ENCODE data around the gene SAP30L. TPM values are rescaled to one million over a fixed set of nuclear protein-coding genes. Genes with fewer than 3 reads are reported as not detected.

Gene SAP30L
- polyA plus RNA-seq, 1 donor (not counting 4 experiments of a cell fraction or from before 2014, with no cell fraction given) = 42.1 TPM

DNA sequence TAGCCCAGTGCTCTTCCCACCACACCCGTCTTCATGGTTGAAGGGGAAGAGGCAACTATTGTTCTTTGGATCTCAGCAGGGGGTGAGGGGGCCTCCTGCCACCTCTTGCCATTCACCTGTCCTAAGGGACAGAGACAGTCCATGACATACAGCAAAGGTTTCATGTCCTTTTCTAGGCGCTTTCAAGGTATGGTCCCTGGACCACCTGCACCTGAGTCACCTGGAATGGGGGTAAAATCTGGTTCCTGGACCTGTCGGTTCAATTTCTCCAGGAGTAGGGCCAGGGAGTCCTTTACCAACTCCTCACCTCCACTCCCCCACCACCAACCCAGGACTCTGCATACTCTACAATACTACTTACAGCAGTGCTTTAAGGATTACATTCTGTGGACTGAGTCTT lies 33.5 kb upstream of the SAP30L start:
- TF ChIP-seq, protein P1, sequence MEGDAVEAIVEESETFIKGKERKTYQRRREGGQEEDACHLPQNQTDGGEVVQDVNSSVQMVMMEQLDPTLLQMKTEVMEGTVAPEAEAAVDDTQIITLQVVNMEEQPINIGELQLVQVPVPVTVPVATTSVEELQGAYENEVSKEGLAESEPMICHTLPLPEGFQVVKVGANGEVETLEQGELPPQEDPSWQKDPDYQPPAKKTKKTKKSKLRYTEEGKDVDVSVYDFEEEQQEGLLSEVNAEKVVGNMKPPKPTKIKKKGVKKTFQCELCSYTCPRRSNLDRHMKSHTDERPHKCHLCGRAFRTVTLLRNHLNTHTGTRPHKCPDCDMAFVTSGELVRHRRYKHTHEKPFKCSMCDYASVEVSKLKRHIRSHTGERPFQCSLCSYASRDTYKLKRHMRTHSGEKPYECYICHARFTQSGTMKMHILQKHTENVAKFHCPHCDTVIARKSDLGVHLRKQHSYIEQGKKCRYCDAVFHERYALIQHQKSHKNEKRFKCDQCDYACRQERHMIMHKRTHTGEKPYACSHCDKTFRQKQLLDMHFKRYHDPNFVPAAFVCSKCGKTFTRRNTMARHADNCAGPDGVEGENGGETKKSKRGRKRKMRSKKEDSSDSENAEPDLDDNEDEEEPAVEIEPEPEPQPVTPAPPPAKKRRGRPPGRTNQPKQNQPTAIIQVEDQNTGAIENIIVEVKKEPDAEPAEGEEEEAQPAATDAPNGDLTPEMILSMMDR (optimal IDR thresholded peaks at IDR 0.05 in 1 of 3, IDR thresholded peaks at IDR 0.05 in 1 of 3, conservative IDR thresholded peaks at IDR 0.05 in 1 of 3; ENCODE audit: extremely low read depth in 1 of 3, insufficient read depth in 2 of 3, low read length in 3 of 3) = no peak
- TF ChIP-seq EZH2 (IDR thresholded peaks at IDR 0.05; ENCODE audit: low read length) = no peak
- Histone ChIP-seq H3K36me3 (ENCODE audit: control insufficient read depth in 2 of 2, extremely low read depth in 1 of 2, insufficient read depth in 2 of 2, low read length in 2 of 2) (peaks cover 0 to 3% of the 10 kb centered on the region in 2 experiments), H3K4me2 (ENCODE audit: control insufficient read depth, extremely low read depth, insufficient read depth, low read depth, low read length) (no peak overlapping the region), H4K20me1 (ENCODE audit: control insufficient read depth, extremely low read depth, insufficient read depth, low read length) (no peaks in the 10 kb centered on the region), H3K9ac (ENCODE audit: control insufficient read depth, extremely low read depth, insufficient read depth, low read length) (no peak overlapping the region), H3K9me1 (ENCODE audit: control insufficient read depth, extremely low read depth, insufficient read depth, low read length) (no peaks in the 10 kb centered on the region), H3K4me1 (ENCODE audit: control insufficient read depth, extremely low read depth, insufficient read depth, low read length) (no peaks in the 10 kb centered on the region), H3K79me2 (ENCODE audit: control insufficient read depth, insufficient read depth, low read length) (no peaks in the 10 kb centered on the region), H3K27ac (ENCODE audit: control insufficient read depth, insufficient read depth, low read length) (no peak overlapping the region), H3K9me3 (ENCODE audit: control insufficient read depth, low read depth, low read length) (no peaks in the 10 kb centered on the region), H2AFZ (ENCODE audit: control insufficient read depth, low read length) (no peak overlapping the region), H3K27me3 (ENCODE audit: control insufficient read depth, extremely low read depth, insufficient read depth, low read length) (no peaks in the 10 kb centered on the region), H3K4me3 (ENCODE audit: control insufficient read depth in 2 of 3, extremely low read depth in 1 of 3, insufficient read depth in 2 of 3, low read depth in 1 of 3, low read length in 3 of 3) (no peak overlapping the region)
- FAIRE-seq (no peak), DNase-seq (ENCODE audit: low read depth, low spot score) (no peak)
- dilution Hi-C loops (cut with MboI; ENCODE audit: extremely low pct_ligation_motif_present, low sequenced_read_pairs) = loop anchor here (25.0 kb wide), 1 partner anchor 350 kb away; no protein-coding TSS in a partner anchor

DNA sequence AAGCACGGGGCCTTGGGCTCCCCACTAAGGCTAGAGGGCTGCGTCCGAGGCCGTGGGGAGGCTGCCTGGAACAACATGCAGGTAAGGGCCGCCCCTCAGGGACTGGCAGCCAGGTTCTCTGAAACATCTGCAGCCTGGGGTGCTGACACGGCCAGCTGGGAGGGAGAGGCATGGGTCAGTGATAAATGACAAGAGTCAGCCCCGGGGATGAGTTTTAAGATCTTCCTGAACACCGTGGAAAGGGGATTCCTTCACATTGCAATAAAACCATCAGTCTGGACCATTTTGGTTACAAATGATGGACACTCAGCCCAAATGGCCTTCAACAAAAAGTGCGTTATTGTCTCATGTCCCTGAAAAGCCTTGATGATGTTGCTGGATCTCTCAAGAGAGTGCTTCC lies 32.9 kb upstream of the SAP30L start:
- H3K9me3 ChIP-seq (ENCODE audit: control insufficient read depth, low read depth, low read length) = no peaks in the 10 kb centered on the region
- H2AFZ ChIP-seq (ENCODE audit: control insufficient read depth, low read length) = no peak overlapping the region
- H3K27me3 ChIP-seq (ENCODE audit: control insufficient read depth, extremely low read depth, insufficient read depth, low read length) = no peaks in the 10 kb centered on the region
- H3K4me3 ChIP-seq (ENCODE audit: control insufficient read depth in 2 of 3, extremely low read depth in 1 of 3, insufficient read depth in 2 of 3, low read depth in 1 of 3, low read length in 3 of 3) = no peak overlapping the region
- no peaks in the 10 kb centered on the region for H3K4me1 ChIP-seq (ENCODE audit: control insufficient read depth, extremely low read depth, insufficient read depth, low read length)
- dilution Hi-C loops (cut with MboI; ENCODE audit: extremely low pct_ligation_motif_present, low sequenced_read_pairs) = loop anchor here (25.0 kb wide), 1 partner anchor 351 kb away; no protein-coding TSS in a partner anchor
- DNase-seq (ENCODE audit: low read depth, low spot score) (no peak), FAIRE-seq (no peak)
- no peaks in the 10 kb centered on the region for H4K20me1 ChIP-seq (ENCODE audit: control insufficient read depth, extremely low read depth, insufficient read depth, low read length)
- no peaks in the 10 kb centered on the region for H3K9me1 ChIP-seq (ENCODE audit: control insufficient read depth, extremely low read depth, insufficient read depth, low read length)
- H3K36me3 ChIP-seq (ENCODE audit: control insufficient read depth in 2 of 2, extremely low read depth in 1 of 2, insufficient read depth in 2 of 2, low read length in 2 of 2) = peaks cover 0 to 3% of the 10 kb centered on the region in 2 experiments
- H3K4me2 ChIP-seq (ENCODE audit: control insufficient read depth, extremely low read depth, insufficient read depth, low read depth, low read length) = no peak overlapping the region
- TF ChIP-seq, protein P1 (optimal IDR thresholded peaks at IDR 0.05 in 1 of 3, IDR thresholded peaks at IDR 0.05 in 1 of 3, conservative IDR thresholded peaks at IDR 0.05 in 1 of 3; ENCODE audit: extremely low read depth in 1 of 3, insufficient read depth in 2 of 3, low read length in 3 of 3) = no peak
- no peak for TF ChIP-seq EZH2 (IDR thresholded peaks at IDR 0.05; ENCODE audit: low read length)
- H3K27ac ChIP-seq (ENCODE audit: control insufficient read depth, insufficient read depth, low read length) = no peak overlapping the region
- no peaks in the 10 kb centered on the region for H3K79me2 ChIP-seq (ENCODE audit: control insufficient read depth, insufficient read depth, low read length)
- no peak overlapping the region for H3K9ac ChIP-seq (ENCODE audit: control insufficient read depth, extremely low read depth, insufficient read depth, low read length)

Data from keratinocyte (primary cell).